GM19035 (cell line): ENCODE data around the gene PALM.
"Not testable (repeated sequence)": the region's sequence is repeated elsewhere in the genome, so short reads cannot be mapped to it uniquely, and the experiment has no call there.

Experiments
- ATAC-seq: cut with Tn5 transposase; IDR thresholded peaks from one replicate; pipeline ENCODE4 v1.9.1; 2021; ENCODE audit not compliant: unreplicated experiment

PALM gene

GRCh38 chr19:703651-704446, 4.9 kb upstream of the PALM start:
- no peak for ATAC-seq

GRCh38 chr19:704447-704741, 4.3 kb upstream of the PALM start:
- ATAC-seq, result no peak

GRCh38 chr19:709196-709964, 645 bp downstream of the PALM start:
- no peak for ATAC-seq

- ATAC-seq, result no peak
These were observed 1.3 kb downstream of the PALM start for GRCh38 chr19:709965-710571.

- ATAC-seq, result no peak
These were observed 2.0 kb downstream of the PALM start for GRCh38 chr19:710767-711166.

- ATAC-seq, result no peak
These were observed 2.5 kb downstream of the PALM start for GRCh38 chr19:711254-711653.

- ATAC-seq, result no peak
These were observed 6.6 kb downstream of the PALM start for GRCh38 chr19:715347-715746.

- ATAC-seq, result no peak
These were observed 9.7 kb downstream of the PALM start for GRCh38 chr19:718251-718951.

GRCh38 chr19:718991-719512, 10.3 kb downstream of the PALM start:
- no peak for ATAC-seq

- no peak for ATAC-seq
These were observed 11.1 kb downstream of the PALM start for GRCh38 chr19:719636-720344.

GRCh38 chr19:720345-721160, 11.8 kb downstream of the PALM start:
- ATAC-seq, result no peak

- no peak for ATAC-seq
These were observed 13.9 kb downstream of the PALM start for GRCh38 chr19:722553-723101.

GRCh38 chr19:723247-723646, 14.5 kb downstream of the PALM start:
- ATAC-seq, result no peak

- ATAC-seq, result no peak
These were observed 15.0 kb downstream of the PALM start for GRCh38 chr19:723714-724113.

- no peak for ATAC-seq
These were observed 16.8 kb downstream of the PALM start for GRCh38 chr19:725461-726089.

- no peak for ATAC-seq
These were observed 18.5 kb downstream of the PALM start for GRCh38 chr19:726993-727956.

GRCh38 chr19:728011-728410, 19.3 kb downstream of the PALM start:
- no peak for ATAC-seq

- not testable (repeated sequence) for ATAC-seq
These were observed 20.8 kb downstream of the PALM start for GRCh38 chr19:729564-729963.
